K562 (cell line): Measurements from ENCODE around the gene SMNDC1. TPM values are rescaled to one million over a fixed set of nuclear protein-coding genes. Genes with fewer than 3 reads are reported as not detected.

Experiments used
- ATAC-seq: fragments of 200-7000 bp; cut with Tn5 transposase; 3 replicates; pipeline ENCODE4 v1.9.1; 2020; ENCODE audit warnings: moderate library complexity
- BruUV-seq: library from RNA; stranded (reverse); fragments of 400-500 nt; replicated peaks from 2 replicates; lab custom pipeline; 2021; lab: Mats Ljungman, UMichigan
- CTCF ChIA-PET: fragments of 300-600 bp; formaldehyde crosslinking; extraction: SDS; loops from one replicate; lab custom pipeline; 2021; ENCODE audit warnings: low intra/inter-chr PET ratio; lab: Yijun Ruan, JAX
- POLR2A ChIA-PET: fragments of 300-600, 350-650 bp; sonication (Branson Sonifier 250); formaldehyde crosslinking; extraction: SDS; loops from one replicate; lab custom pipeline; 2021; ENCODE audit warnings: antibody characterized with exemption, inconsistent platforms; lab: Yijun Ruan, JAX
- DNase-seq, 4 experiments: peaks; one replicate each; pipeline versions ENCODE4 v3.0.0 to v3.0.0-alpha.2; 2011 to 2018; ENCODE audit warnings: low spot score in 3 of 4, mixed read lengths in 3 of 4; ENCODE audit errors: extremely low read depth in 1 of 4
- FAIRE-seq: peaks from 2 replicates; lab custom pipeline; 2011; peaks lifted over from hg19 to GRCh38; lab: Jason Lieb, UNC
- H2AFZ ChIP-seq: 2 replicates; pipeline ENCODE4 v1.6.0; 2011; ENCODE audit warnings: low read depth, low read length, control low read depth, inconsistent platforms
- H3K27ac ChIP-seq: fragments of 200-600 bp; 3 replicates; pipeline ENCODE4 v1.8.0; 2011; ENCODE audit warnings: low read depth, mild to moderate bottlenecking, control low read depth, inconsistent platforms, low read length, moderate library complexity, mixed read lengths; ENCODE audit errors: extremely low read depth
- H3K27me3 ChIP-seq, 2 experiments: fragments of 300-600 bp in 1 of 2; 2 replicates in 1 of 2; 3 replicates in 1 of 2; pipeline versions ENCODE4 v1.6.0 to v1.8.0; 2011; ENCODE audit warnings: inconsistent platforms in 2 of 2, low read length in 2 of 2, mild to moderate bottlenecking in 1 of 2, mixed read lengths in 1 of 2, moderate library complexity in 1 of 2; ENCODE audit not compliant: control insufficient read depth in 2 of 2, insufficient read depth in 2 of 2
- H3K36me3 ChIP-seq: fragments of 300-600 bp; 3 replicates; pipeline ENCODE4 v1.8.0; 2011; ENCODE audit warnings: mild to moderate bottlenecking, low read length, inconsistent platforms; ENCODE audit not compliant: control insufficient read depth, insufficient read depth
- H3K4me1 ChIP-seq, 2 experiments: fragments of 200-600 bp in 1 of 2; replicated peaks in 1 of 2; 2 replicates in 1 of 2; 3 replicates in 1 of 2; pipeline versions ENCODE4 v1.5.1 to v1.8.0; 2011; ENCODE audit warnings: inconsistent platforms in 2 of 2, low read length in 2 of 2, mild to moderate bottlenecking in 1 of 2, mixed read lengths in 1 of 2, moderate library complexity in 1 of 2; ENCODE audit not compliant: control insufficient read depth in 2 of 2, insufficient read depth in 2 of 2
- H3K4me2 ChIP-seq: 2 replicates; pipeline ENCODE4 v1.6.1; 2011; ENCODE audit warnings: low read length, control low read depth, inconsistent platforms, mixed read lengths; ENCODE audit not compliant: insufficient read depth
- H3K4me3 ChIP-seq: fragments of 200-600 bp; sonication (generic), shearing (Covaris generic); 2 replicates; pipeline ENCODE4 v1.5.1; 2016; ENCODE audit warnings: control low read depth, inconsistent platforms
- H3K79me2 ChIP-seq: fragments of 200-600 bp; 3 replicates; pipeline ENCODE4 v1.8.0; 2011; ENCODE audit warnings: low read length, inconsistent platforms; ENCODE audit not compliant: control insufficient read depth, insufficient read depth
- H3K9ac ChIP-seq, 2 experiments: 2 replicates each; pipeline versions ENCODE4 v1.6.0 to v1.6.1; 2011; ENCODE audit warnings: low read depth in 2 of 2, low read length in 2 of 2, control low read depth in 1 of 2, inconsistent platforms in 1 of 2, mild to moderate bottlenecking in 1 of 2, mixed read lengths in 1 of 2; ENCODE audit not compliant: insufficient read depth in 1 of 2
- H3K9me1 ChIP-seq: one replicate; pipeline ENCODE4 v1.6.0; 2011; ENCODE audit warnings: inconsistent platforms, mild to moderate bottlenecking, low read length, moderate library complexity; ENCODE audit not compliant: control insufficient read depth, insufficient read depth
- H3K9me3 ChIP-seq: replicated peaks from 2 replicates; pipeline ENCODE4 v1.5.1; 2011; ENCODE audit warnings: low read depth, low read length, inconsistent platforms; ENCODE audit not compliant: control insufficient read depth, insufficient read depth
- H4K20me1 ChIP-seq: replicated peaks from 2 replicates; pipeline ENCODE4 v1.6.1; 2011; ENCODE audit warnings: low read length, inconsistent platforms, mixed read lengths; ENCODE audit not compliant: control insufficient read depth, insufficient read depth
- CBFA2T3 ChIP-seq: fragments of 450-650 bp; IDR thresholded peaks from 2 replicates; pipeline ENCODE4 v1.6.1; 2017
- KDM1A ChIP-seq, 2 experiments: fragments of 450-650 bp; IDR thresholded peaks; 2 replicates each; pipeline ENCODE4 v1.6.1; 2016; ENCODE audit warnings: mild to moderate bottlenecking in 2 of 2
- SAP30 ChIP-seq: fragments of 200-600 bp; sonication (generic); IDR thresholded peaks from 2 replicates; pipeline ENCODE4 v1.6.1; 2012; ENCODE audit warnings: borderline replicate concordance, low read depth, mild to moderate bottlenecking, moderate library complexity, low read length, control low read depth, inconsistent platforms; ENCODE audit not compliant: insufficient read depth, poor library complexity, severe bottlenecking
- SLC30A9 ChIP-seq: fragments of 250-450 bp; sonication (Bioruptor Pico); IDR thresholded peaks from 2 replicates; pipeline ENCODE4 v1.8.0; 2022; ENCODE audit warnings: mild to moderate bottlenecking, moderate library complexity
- TAL1 ChIP-seq: fragments of 450-650 bp; IDR thresholded peaks from 2 replicates; pipeline ENCODE4 v1.6.1; 2016; ENCODE audit warnings: mild to moderate bottlenecking
- WGBS: fragments of 100-300 bp; shearing (Covaris generic); methylation state at CpG from one replicate; pipeline ENCODE4 v1.1.6; 2016; ENCODE audit warnings: low coverage, mixed read lengths; ENCODE audit not compliant: insufficient coverage; ENCODE audit errors: missing lambda C conversion rate; 5-methylcytosine and 5-hydroxymethylcytosine counted together
- in situ Hi-C: fragments of 300-500 bp; cut with MboI; formaldehyde crosslinking; loops from 4 replicates; pipeline ENCODE4 v1.15.0; 2018; ENCODE audit warnings: inconsistent platforms, mixed read lengths
- intact Hi-C: fragments of 100-400 bp; cut with micrococcal nuclease; formaldehyde crosslinking; loops from 2 replicates; pipeline ENCODE4 v1.14.2; 2022
- polyA plus RNA-seq, 8 experiments: library from polyadenylated mRNA; depleted of rRNA in 4 of 8; stranded (reverse) in 5 of 8; unstranded in 3 of 8; fragments of >200 nt; fragmentation: Nextera tagmentation in 2 of 8; fragmentation: Illumina TruSeq in 1 of 8; extraction: Ambion mirVana in 2 of 8; extraction: Trizol in 1 of 8; gene quantifications; 2 replicates each; pipeline versions ENCODE4 v1.2.1 to v1.2.3, GENCODE V29; 2011 to 2014; ENCODE audit warnings: inconsistent platforms in 1 of 8, missing spikeins in 1 of 8
- total RNA-seq, 7 experiments: library from RNA; depleted of rRNA in 6 of 7; stranded (reverse); fragments of >200 nt in 6 of 7; fragmentation: Illumina TruSeq in 2 of 7; extraction: Trizol in 2 of 7; gene quantifications; 2 replicates each; pipeline versions ENCODE4 v1.2.1 to v1.2.3, GENCODE V29; 2011 to 2021; ENCODE audit warnings: low replicate concordance in 1 of 7
- TF ChIP-seq, protein P1 (sequence below): sonication (generic); formaldehyde crosslinking; IDR thresholded peaks from 2 replicates; pipeline ENCODE4 v1.8.0; 2022; ENCODE audit warnings: missing genetic modification reagents, mild to moderate bottlenecking, moderate library complexity, borderline replicate concordance

SMNDC1 gene
- total and polyA plus RNA-seq, 9 of the 15 experiments (the other 6 are each of a cell fraction or from before 2014, with no cell fraction given) = 6.8 to 35.8 (median 12.3) TPM

DNA sequence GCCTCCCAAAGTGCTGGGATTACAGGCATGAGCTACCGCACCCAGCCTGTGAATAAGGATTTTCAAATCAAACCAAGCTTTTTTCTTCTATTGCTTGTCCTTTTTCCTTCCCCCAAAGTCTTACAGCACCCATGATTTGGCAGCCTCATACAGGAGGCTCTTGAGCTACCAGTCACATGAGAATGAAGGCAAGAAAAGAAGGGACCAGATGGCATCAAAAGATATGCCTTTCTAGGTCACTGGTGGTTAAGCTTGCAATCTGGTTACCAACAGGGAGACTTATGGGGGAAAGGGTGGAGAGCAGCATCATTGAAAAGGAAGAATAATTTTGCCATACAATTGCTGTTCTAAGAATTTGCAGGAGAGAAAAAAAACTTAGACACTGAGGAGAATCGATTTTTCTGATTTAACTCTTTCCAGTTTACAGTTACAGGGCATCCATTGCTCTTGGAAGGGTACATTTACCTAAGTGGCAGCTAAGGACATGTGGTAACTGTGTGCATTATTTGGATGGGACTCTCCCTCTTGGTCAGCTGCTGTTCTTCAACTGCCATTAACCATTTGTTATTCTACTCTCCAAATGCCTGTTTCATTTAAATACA is 29.5 kb downstream of the SMNDC1 start (continued):
- TF ChIP-seq, protein P1, sequence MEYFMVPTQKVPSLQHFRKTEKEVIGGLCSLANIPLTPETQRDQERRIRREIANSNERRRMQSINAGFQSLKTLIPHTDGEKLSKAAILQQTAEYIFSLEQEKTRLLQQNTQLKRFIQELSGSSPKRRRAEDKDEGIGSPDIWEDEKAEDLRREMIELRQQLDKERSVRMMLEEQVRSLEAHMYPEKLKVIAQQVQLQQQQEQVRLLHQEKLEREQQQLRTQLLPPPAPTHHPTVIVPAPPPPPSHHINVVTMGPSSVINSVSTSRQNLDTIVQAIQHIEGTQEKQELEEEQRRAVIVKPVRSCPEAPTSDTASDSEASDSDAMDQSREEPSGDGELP = no peak
- TF ChIP-seq CBFA2T3 (peak; percentile 52), SAP30 (no peak), TAL1 (peak; percentile 40; the same call in 1 of the 2 replicates)

DNA sequence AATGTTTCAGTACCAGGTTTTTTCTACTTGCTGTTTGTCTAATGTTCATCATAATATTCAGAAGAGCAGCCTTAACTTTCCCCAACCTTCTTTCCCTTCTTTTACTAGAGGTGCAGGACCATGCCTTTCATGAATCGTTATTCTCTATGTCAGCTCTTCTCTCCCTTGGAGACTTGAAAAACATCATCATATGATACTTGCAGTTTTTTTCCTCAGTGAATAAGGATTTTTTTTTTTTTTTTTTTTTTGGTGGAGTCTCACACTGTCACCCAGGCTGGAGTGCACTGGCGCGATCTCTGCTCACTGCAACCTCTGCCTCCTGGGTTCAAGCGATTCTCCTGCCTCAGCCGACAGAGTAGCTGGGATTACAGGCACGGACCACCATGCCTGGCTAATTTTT is 30.1 kb downstream of the SMNDC1 start:
- POLR2A ChIA-PET = interaction anchor here (0.9 to 1.6 kb wide), 3 partner anchors 15 to 30 kb away, joined by 3 to 4 read pairs (median 3); partner anchors contain the start of gene SMNDC1
- Histone ChIP-seq H3K4me1 (peaks cover 0 to 13% of the 10 kb centered on the region in 2 experiments; a peak in 3 of 5 replicates), H2AFZ (no peak overlapping the region), H3K36me3 (peaks cover under 1% of the 10 kb centered on the region; the same call in 2 of the 3 replicates), H3K27me3 (no peaks in the 10 kb centered on the region), H3K79me2 (peaks cover 4% of the 10 kb centered on the region; the same call in 2 of the 3 replicates), H3K27ac (no peak overlapping the region), H4K20me1 (0 out of 2 replicates have a peak, but pooled peaks cover 3% of the 10 kb centered on the region), H3K4me3 (no peak overlapping the region), H3K9me3 (no peaks in the 10 kb centered on the region), H3K9me1 (no peaks in the 10 kb centered on the region), H3K4me2 (no peak overlapping the region), H3K9ac (no peak overlapping the region)
- ATAC-seq (no peak), DNase-seq (no peak), FAIRE-seq (no peak)
- CTCF ChIA-PET = interaction anchor here (1.0 kb wide), 1 partner anchor 136 kb away, joined by 3 read pairs; no protein-coding TSS in a partner anchor
- no TSS peak for BruUV-seq
- no peak for TF ChIP-seq SLC30A9
- TF ChIP-seq KDM1A (IDR thresholded peaks at IDR 0.05) = no peak
- intact Hi-C loops = loop anchor here (5.0 kb wide), 2 partner anchors 32 to 47 kb away; no protein-coding TSS in a partner anchor
- WGBS = 58% methylated on average over 3 of the region's 6 CpGs
- in situ Hi-C loops = no loop called here
